CD4-positive, CD25-positive, alpha-beta regulatory T cell (primary cell): ENCODE results near the gene KRTAP10-4. TPM values are rescaled to one million over a fixed set of nuclear protein-coding genes. Genes with fewer than 3 reads are reported as not detected.
"Not testable (repeated sequence)": the region's sequence is repeated elsewhere in the genome, so short reads cannot be mapped to it uniquely, and the experiment has no call there.

Experiments used
- ATAC-seq, 2 donors: fragments of 150-1000 bp; cut with Tn5 transposase; one replicate each; pipeline ENCODE4 v1.10.0; 2021; ENCODE audit warnings: low read depth in 2 of 2, moderate number of reproducible peaks in 2 of 2, moderate library complexity in 1 of 2
- DNase-seq, 3 donors: peaks; one replicate each; pipeline versions ENCODE4 v3.0.0 to v3.0.0-alpha.2; 2012 to 2022; ENCODE audit warnings: mixed read lengths in 1 of 3
- H3K27ac ChIP-seq: one replicate; pipeline ENCODE4 v1.7.0; 2013; ENCODE audit warnings: mild to moderate bottlenecking, low read length; ENCODE audit not compliant: insufficient read depth, poor library complexity, severe bottlenecking
- H3K27me3 ChIP-seq: one replicate; pipeline ENCODE4 v1.7.0; 2013; ENCODE audit warnings: low read length; ENCODE audit not compliant: control insufficient read depth, insufficient read depth
- H3K36me3 ChIP-seq: one replicate; pipeline ENCODE4 v1.7.0; 2013; ENCODE audit warnings: mild to moderate bottlenecking, low read length, moderate library complexity; ENCODE audit not compliant: control insufficient read depth, insufficient read depth
- H3K4me1 ChIP-seq: 2 replicates; pipeline ENCODE4 v1.7.0; 2013; ENCODE audit warnings: mild to moderate bottlenecking, low read length; ENCODE audit not compliant: insufficient read depth, control insufficient read depth, poor library complexity, severe bottlenecking
- H3K4me3 ChIP-seq: one replicate; pipeline ENCODE4 v1.7.0; 2013; ENCODE audit warnings: low read depth, mild to moderate bottlenecking, low read length, moderate library complexity
- H3K9me3 ChIP-seq, 2 experiments: 1 replicate in 1 of 2; 2 replicates in 1 of 2; pipeline ENCODE4 v1.7.0; 2013; ENCODE audit warnings: low read length in 2 of 2, mild to moderate bottlenecking in 1 of 2, moderate library complexity in 1 of 2; ENCODE audit not compliant: control insufficient read depth in 2 of 2
- H3K27ac Mint-ChIP-seq, 3 donors: one replicate each; pipeline ENCODE4 v1.8.0; 2020 to 2022; ENCODE audit warnings: mild to moderate bottlenecking in 3 of 3, mixed read lengths in 3 of 3, moderate library complexity in 2 of 3
- H3K27me3 Mint-ChIP-seq: one replicate; pipeline ENCODE4 v1.8.0; 2022; ENCODE audit warnings: mild to moderate bottlenecking, mixed read lengths
- H3K36me3 Mint-ChIP-seq: one replicate; pipeline ENCODE4 v1.8.0; 2020; ENCODE audit warnings: mixed read lengths
- H3K4me1 Mint-ChIP-seq, 4 donors: one replicate each; pipeline ENCODE4 v1.8.0; 2020 to 2022; ENCODE audit warnings: mixed read lengths in 4 of 4, mild to moderate bottlenecking in 1 of 4
- H3K4me3 Mint-ChIP-seq, 4 donors: one replicate each; pipeline ENCODE4 v1.8.0; 2020 to 2022; ENCODE audit warnings: mild to moderate bottlenecking in 4 of 4, mixed read lengths in 4 of 4, moderate library complexity in 3 of 4
- H3K9me3 Mint-ChIP-seq, 7 donors: one replicate each; pipeline ENCODE4 v1.8.0; 2020 to 2022; ENCODE audit warnings: mixed read lengths in 7 of 7, mild to moderate bottlenecking in 3 of 7, moderate library complexity in 2 of 7
- polyA plus RNA-seq, 4 donors: library from polyadenylated mRNA; unstranded; fragments of 300-500 nt; fragmentation: Illumina TruSeq; gene quantifications; one replicate each; pipeline ENCODE4 v1.2.3, GENCODE V29; 2021
- total RNA-seq: library from RNA; stranded (reverse); gene quantifications from one replicate; pipeline ENCODE4 v1.2.3, GENCODE V29; 2022

Gene KRTAP10-4, protein sequence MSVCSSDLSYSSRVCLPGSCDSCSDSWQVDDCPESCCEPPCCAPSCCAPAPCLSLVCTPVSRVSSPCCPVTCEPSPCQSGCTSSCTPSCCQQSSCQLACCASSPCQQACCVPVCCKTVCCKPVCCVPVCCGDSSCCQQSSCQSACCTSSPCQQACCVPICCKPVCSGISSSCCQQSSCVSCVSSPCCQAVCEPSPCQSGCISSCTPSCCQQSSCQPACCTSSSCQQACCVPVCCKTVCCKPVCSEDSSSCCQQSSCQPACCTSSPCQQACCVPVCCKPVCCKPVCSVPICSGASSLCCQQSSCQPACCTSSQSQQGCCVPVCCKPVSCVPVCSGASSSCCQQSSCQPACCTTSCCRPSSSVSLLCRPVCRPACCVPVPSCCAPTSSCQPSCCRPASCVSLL
- not detected for total RNA-seq
- polyA plus RNA-seq, result not detected

DNA sequence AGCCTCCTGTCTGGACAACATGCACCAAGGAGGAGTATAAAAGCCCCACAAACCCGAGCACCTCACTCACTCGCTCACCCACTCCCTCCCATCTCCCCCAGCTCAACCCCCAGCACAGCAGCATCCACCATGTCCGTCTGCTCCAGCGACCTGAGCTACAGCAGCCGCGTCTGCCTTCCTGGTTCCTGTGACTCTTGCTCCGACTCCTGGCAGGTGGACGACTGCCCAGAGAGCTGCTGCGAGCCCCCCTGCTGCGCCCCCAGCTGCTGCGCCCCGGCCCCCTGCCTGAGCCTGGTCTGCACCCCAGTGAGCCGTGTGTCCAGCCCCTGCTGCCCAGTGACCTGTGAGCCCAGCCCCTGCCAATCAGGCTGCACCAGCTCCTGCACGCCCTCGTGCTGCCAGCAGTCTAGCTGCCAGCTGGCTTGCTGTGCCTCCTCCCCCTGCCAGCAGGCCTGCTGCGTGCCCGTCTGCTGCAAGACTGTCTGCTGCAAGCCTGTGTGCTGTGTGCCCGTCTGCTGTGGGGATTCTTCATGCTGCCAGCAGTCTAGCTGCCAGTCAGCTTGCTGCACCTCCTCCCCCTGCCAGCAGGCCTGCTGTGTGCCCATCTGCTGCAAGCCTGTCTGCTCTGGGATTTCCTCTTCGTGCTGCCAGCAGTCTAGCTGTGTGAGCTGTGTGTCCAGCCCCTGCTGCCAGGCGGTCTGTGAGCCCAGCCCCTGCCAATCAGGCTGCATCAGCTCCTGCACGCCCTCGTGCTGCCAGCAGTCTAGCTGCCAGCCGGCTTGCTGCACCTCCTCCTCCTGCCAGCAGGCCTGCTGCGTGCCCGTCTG, at the start of gene KRTAP10-4:
TSS of gene KRTAP10-4 (plus strand) at position 100 of the 827 bp plus-strand sequence. CDS start at position 130, 30 bp downstream.
- H3K27ac Mint-ChIP-seq, result peak within 1 kb of the TSS in 1 of 3 donors; percentile 73
- not testable (repeated sequence) for ATAC-seq, H3K4me3 Mint-ChIP-seq

DNA sequence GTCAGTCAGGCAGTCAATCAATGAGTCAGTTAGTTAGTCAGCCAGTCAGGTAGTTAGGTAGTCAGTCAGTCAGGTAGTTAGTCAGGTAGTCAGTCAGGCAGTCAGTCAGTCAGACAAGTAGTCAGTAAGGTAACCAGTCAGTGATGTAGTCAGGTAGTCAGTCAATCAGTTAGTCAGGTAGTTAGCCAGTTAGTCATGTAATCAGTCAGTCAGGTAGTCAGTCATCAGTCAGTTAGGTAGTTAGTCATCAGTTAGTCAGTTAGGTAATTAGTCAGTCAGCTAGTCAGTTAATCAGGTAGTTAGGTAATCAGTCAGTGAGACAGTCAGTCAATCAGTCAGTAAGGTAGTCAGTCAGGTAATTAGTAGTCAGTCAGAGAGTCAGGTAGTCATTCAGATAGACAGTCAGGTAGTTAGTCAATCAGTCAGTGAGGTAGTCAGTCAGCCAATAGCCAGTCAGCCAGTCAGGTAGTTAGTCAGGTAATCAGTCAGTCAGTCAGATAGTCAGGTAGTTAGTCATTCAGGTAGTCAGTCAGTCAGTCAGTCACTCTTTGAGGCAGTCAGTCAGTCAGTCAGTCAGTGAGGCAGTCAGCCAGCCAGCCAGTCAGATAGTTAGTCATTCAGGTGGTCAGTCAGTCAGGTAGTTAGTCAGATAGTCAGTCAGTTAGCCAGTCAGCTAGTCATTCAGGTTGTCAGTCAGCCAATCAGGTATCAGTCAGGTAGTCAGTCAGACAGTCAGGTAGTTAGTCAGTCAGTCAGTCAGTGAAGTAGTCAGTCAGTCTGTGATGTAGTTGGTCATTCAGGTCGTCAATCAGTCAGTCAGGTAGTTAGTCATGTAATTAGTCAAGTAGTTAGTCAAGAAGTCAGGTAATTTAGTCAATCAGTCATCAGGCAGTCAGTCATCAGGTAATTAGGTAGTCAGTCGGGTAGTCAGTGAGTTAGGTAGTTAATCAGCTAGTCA, 48.8 kb upstream of the KRTAP10-4 start:
- Histone ChIP-seq H3K9me3 (no peaks in the 10 kb centered on the region), H3K4me1 (no peaks in the 10 kb centered on the region), H3K27ac (no peak overlapping the region), H3K4me3 (no peak overlapping the region), H3K27me3 (no peaks in the 10 kb centered on the region), H3K36me3 (no peaks in the 10 kb centered on the region)
- ATAC-seq, result no peak
- H3K4me3 Mint-ChIP-seq, result no peak overlapping the region
- H3K27me3 Mint-ChIP-seq, result no peaks in the 10 kb centered on the region
- H3K9me3 Mint-ChIP-seq, result no peaks in the 10 kb centered on the region
- no peaks in the 10 kb centered on the region for H3K36me3 Mint-ChIP-seq
- H3K4me1 Mint-ChIP-seq, result no peaks in the 10 kb centered on the region
- no peak overlapping the region for H3K27ac Mint-ChIP-seq
- DNase-seq, result no peak

More for the DNA sequence above, at the start of gene KRTAP10-4:
- H3K27me3 ChIP-seq, H3K36me3 Mint-ChIP-seq, DNase-seq, H3K4me1 Mint-ChIP-seq, H3K27ac ChIP-seq, H3K4me1 ChIP-seq, H3K36me3 ChIP-seq, H3K4me3 ChIP-seq: not testable (repeated sequence)
- peaks cover 11 to 12% of the 10 kb centered on the region in 2 experiments for H3K9me3 ChIP-seq
- H3K9me3 Mint-ChIP-seq, result peaks cover 0 to 19% (median 1%) of the 10 kb centered on the region in 7 donors
- H3K27me3 Mint-ChIP-seq, result peaks cover 27% of the 10 kb centered on the region

DNA sequence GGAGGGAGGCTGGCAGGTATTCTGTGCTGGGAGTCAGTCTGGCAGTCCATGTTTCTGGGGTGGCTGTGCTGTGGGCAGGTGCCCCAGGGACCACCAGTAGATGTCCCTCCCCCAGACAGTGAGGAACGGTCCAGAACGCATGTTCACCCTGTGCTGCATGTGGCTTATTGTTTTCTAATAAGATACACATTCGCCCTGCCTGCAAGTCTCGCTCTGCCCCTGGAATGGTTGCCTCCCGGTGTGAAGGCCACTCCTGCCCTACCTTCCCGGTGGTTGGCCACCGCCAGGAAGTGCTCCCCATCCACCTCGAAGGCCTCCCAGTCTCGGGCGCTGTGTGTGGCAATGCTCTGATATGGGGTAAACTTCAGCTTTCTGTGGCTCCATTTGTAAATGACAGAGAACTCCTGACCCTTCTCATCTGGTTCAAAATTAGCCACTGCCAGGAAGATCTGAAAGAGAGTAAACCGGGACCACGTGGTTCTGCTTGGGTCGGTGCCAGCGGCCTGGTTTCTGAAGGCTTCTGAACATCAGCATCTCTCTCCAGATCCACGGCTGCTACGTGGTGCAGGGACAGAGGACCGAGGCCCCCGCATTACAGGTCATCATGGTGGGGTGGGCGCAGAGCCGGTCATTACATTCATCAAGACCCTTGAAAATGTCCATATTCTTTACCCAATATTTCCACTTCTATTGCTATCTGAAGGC, 48.0 kb upstream of the KRTAP10-4 start:
- no peaks in the 10 kb centered on the region for H3K36me3 ChIP-seq
- no peaks in the 10 kb centered on the region for H3K9me3 ChIP-seq
- Mint-ChIP-seq H3K36me3 (no peaks in the 10 kb centered on the region), H3K27me3 (no peaks in the 10 kb centered on the region), H3K27ac (no peak overlapping the region), H3K9me3 (peaks cover 0 to 1% (median 0%) of the 10 kb centered on the region in 7 donors), H3K4me3 (no peak overlapping the region), H3K4me1 (no peaks in the 10 kb centered on the region)
- DNase-seq, result no peak
- H3K4me1 ChIP-seq, result no peaks in the 10 kb centered on the region
- no peaks in the 10 kb centered on the region for H3K27me3 ChIP-seq
- no peak overlapping the region for H3K27ac ChIP-seq
- no peak overlapping the region for H3K4me3 ChIP-seq
- no peak for ATAC-seq

DNA sequence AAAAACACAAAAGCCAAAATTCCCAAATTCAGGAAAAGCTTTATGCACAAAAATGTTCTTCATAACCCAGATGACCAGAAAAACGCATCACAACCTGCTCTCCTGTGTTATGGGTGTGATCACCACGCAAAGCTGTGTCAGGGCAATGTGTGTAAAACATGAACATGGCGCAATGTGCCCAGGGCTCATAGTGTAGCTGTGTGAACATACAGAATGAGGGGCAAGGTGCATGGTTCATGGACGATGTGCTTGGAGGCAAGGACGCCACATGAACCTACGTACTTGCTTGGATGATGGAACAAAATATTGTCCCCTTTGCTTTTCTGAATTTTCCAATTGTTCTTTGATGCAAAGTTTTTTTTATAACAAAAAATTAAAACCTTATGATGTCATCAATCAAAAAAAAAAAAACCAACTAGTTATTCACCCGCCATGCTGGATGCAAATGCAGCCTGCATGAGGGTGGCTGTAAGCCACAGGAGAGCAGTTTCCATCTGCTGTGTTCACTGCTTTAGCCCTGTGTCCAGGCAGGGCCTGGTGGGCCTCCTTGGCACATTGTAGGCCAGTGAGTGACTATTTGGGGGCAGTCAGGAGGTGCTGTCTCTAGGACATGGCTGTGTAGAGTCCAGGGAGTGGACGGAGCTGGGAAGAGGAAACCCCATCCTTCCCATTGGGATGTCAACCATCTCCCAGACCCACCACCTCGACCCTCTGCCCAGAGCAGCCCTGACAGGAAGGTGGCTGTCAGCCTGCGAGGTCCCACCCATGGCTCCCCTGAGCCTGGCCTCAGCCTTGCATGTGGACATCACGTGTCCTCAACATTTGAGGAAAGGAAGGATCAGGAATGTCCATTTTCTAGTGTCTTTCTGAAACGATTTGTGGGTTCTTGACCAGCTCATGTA, 47.2 kb upstream of the KRTAP10-4 start:
- H3K27me3 ChIP-seq, result no peaks in the 10 kb centered on the region
- H3K27ac ChIP-seq, result no peak overlapping the region
- Mint-ChIP-seq H3K27me3 (no peaks in the 10 kb centered on the region), H3K9me3 (peaks cover 0 to 1% (median 0%) of the 10 kb centered on the region in 7 donors), H3K4me3 (no peak overlapping the region), H3K4me1 (no peaks in the 10 kb centered on the region), H3K36me3 (no peaks in the 10 kb centered on the region), H3K27ac (no peak overlapping the region)
- H3K4me1 ChIP-seq, result no peaks in the 10 kb centered on the region
- ATAC-seq (no peak), DNase-seq (no peak)
- no peaks in the 10 kb centered on the region for H3K36me3 ChIP-seq
- no peaks in the 10 kb centered on the region for H3K9me3 ChIP-seq
- H3K4me3 ChIP-seq, result no peak overlapping the region

DNA sequence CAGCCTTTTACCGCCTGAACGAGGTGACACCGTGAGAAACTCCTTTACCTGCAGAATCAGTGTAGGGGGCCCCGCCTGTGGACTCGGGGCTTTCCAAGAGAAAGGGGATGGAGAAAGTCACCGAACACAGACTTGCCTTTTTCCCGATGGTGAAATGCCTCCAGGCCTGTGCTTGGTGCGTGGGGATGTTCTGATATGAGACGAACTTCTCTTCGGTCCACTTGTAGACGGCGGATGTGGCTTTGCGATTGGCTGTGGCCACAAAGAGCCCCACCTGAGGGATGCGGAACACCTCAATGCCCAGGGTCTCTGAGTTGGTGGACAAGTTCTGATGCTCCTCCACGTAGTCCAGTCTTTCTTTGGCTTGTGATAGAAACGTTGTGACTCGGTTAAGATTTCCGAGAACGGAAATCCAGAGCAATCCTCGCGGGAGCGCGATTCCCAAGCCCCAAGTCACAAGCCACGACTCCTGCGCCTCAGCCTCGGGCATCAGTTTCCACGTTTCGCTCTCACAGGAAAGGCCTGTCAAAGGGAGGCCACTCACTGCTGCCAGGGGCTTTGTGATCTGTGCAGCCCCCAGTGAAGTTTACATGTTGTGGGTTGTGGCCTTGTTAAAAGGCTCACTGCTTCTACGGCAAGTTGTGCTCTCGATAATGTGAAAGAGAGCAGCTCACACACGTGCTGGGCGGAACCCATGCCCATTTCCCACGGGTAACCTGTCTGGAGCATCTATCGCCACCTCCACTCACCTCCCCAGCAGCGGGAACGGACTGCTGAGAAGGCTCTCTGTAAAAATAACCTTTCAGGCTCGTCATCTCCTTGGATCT, 46.2 kb upstream of the KRTAP10-4 start:
- DNase-seq, result no peak
- Mint-ChIP-seq H3K36me3 (no peaks in the 10 kb centered on the region), H3K4me1 (no peaks in the 10 kb centered on the region)

DNA sequence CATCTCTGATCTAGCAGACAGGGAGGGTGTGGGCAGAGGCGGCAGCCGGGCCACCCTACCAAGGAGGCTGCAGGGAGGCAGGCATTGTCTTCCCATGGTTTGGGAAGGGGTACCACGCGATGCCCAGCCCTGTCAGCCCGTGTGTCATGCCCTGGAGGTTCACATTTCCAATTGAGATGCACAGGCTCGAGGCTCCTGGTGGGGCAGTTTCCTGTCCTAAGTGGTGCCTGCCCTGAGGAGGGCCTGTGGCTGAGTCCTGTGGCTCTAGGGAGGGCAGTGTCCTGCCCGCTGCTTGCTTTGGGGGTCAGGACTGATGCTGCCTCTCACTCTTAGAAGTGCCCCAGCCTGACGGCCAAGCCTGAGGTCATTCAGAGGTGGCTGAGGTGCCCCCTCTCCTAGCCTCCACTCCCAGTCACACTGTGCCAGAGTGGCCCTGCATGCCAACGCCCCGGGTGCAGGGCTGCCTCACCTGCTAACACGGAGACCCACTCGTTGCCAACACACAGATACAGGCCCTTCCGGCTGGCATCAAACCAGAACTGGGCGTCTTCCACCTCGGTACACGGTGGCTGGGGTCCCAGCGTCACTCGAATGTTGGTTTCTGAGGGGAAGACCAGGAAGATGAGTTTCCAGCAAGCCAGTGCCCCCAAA, 45.4 kb upstream of the KRTAP10-4 start:
- DNase-seq (no peak), ATAC-seq (no peak)
- H3K9me3 Mint-ChIP-seq, result peaks cover 0 to 1% (median 0%) of the 10 kb centered on the region in 7 donors
- Histone ChIP-seq H3K4me1 (no peaks in the 10 kb centered on the region), H3K27ac (no peak overlapping the region), H3K4me3 (no peak overlapping the region), H3K27me3 (no peaks in the 10 kb centered on the region), H3K9me3 (no peaks in the 10 kb centered on the region), H3K36me3 (no peaks in the 10 kb centered on the region)
- no peaks in the 10 kb centered on the region for H3K36me3 Mint-ChIP-seq
- H3K27me3 Mint-ChIP-seq, result no peaks in the 10 kb centered on the region
- no peak overlapping the region for H3K27ac Mint-ChIP-seq
- H3K4me1 Mint-ChIP-seq, result no peaks in the 10 kb centered on the region
- no peak overlapping the region for H3K4me3 Mint-ChIP-seq

More for the DNA sequence above, 46.2 kb upstream of the KRTAP10-4 start:
- Histone ChIP-seq H3K27ac (no peak overlapping the region), H3K4me1 (no peaks in the 10 kb centered on the region), H3K9me3 (no peaks in the 10 kb centered on the region), H3K27me3 (no peaks in the 10 kb centered on the region), H3K4me3 (no peak overlapping the region), H3K36me3 (no peaks in the 10 kb centered on the region)
- no peak for ATAC-seq
- Mint-ChIP-seq H3K9me3 (peaks cover 0 to 1% (median 0%) of the 10 kb centered on the region in 7 donors), H3K27ac (no peak overlapping the region), H3K27me3 (no peaks in the 10 kb centered on the region), H3K4me3 (peak overlapping the region in 1 of 4 donors; percentile 24)
